A673 (cell line): ENCODE results near the gene AMMECR1. TPM values are rescaled to one million over a fixed set of nuclear protein-coding genes. Genes with fewer than 3 reads are reported as not detected.

ENCODE experiments used
- BruUV-seq: library from RNA; stranded (reverse); fragments of 400-500 nt; replicated peaks from 2 replicates; lab custom pipeline; 2021; lab: Mats Ljungman, UMichigan
- CTCF ChIA-PET: fragments of 300-600 bp; sonication (Branson Sonifier 250); formaldehyde crosslinking; loops from one replicate; lab custom pipeline; 2022; ENCODE audit warnings: antibody characterized with exemption; lab: Charles Lee
- POLR2A ChIA-PET: fragments of 300-600 bp; sonication (Branson Sonifier 250); formaldehyde crosslinking; loops from one replicate; lab custom pipeline; 2022; ENCODE audit warnings: antibody characterized with exemption; ENCODE audit not compliant: low non-redundant PET; lab: Charles Lee
- DNase-seq: peaks from one replicate; pipeline ENCODE4 v3.0.0-alpha.2; 2015; ENCODE audit warnings: low spot score
- H3K27ac ChIP-seq: fragments of 200-600 bp; sonication (generic); 2 replicates; pipeline ENCODE4 v1.5.1; 2016; ENCODE audit warnings: mixed run types, low read depth, mild to moderate bottlenecking, mixed read lengths, antibody characterized with exemption, low read length; ENCODE audit not compliant: poor library complexity, severe bottlenecking
- H3K27me3 ChIP-seq: fragments of 200-600 bp; sonication (generic); replicated peaks from 2 replicates; pipeline ENCODE4 v1.6.1; 2017; ENCODE audit warnings: mixed run types, low read depth, mild to moderate bottlenecking, mixed read lengths, antibody characterized with exemption, low read length; ENCODE audit not compliant: insufficient read depth, poor library complexity
- H3K36me3 ChIP-seq: fragments of 200-600 bp; sonication (generic); 2 replicates; pipeline ENCODE4 v1.6.1; 2016; ENCODE audit warnings: mixed run types, mild to moderate bottlenecking, mixed read lengths, antibody characterized with exemption, low read length; ENCODE audit not compliant: insufficient read depth, poor library complexity, severe bottlenecking
- H3K4me1 ChIP-seq: fragments of 200-600 bp; sonication (generic); 2 replicates; pipeline ENCODE4 v1.6.1; 2017; ENCODE audit warnings: mixed run types, mild to moderate bottlenecking, mixed read lengths, antibody characterized with exemption, low read length; ENCODE audit not compliant: insufficient read depth, poor library complexity, severe bottlenecking
- H3K4me3 ChIP-seq: fragments of 200-600 bp; sonication (generic); 2 replicates; pipeline ENCODE4 v1.5.1; 2016; ENCODE audit warnings: low read depth, mixed run types, mild to moderate bottlenecking, mixed read lengths, low read length; ENCODE audit not compliant: poor library complexity, severe bottlenecking
- H3K9me3 ChIP-seq: fragments of 200-600 bp; sonication (generic); 2 replicates; pipeline ENCODE4 v1.6.1; 2016; ENCODE audit warnings: mixed run types, low read depth, mild to moderate bottlenecking, mixed read lengths, antibody characterized with exemption, low read length; ENCODE audit not compliant: poor library complexity, severe bottlenecking
- EZH2 ChIP-seq: fragments of 200-600 bp; sonication (generic); IDR thresholded peaks from 2 replicates; pipeline ENCODE4 v1.6.1; 2017; ENCODE audit warnings: borderline replicate concordance, low read depth, mild to moderate bottlenecking, mixed read lengths, antibody characterized with exemption, low read length; ENCODE audit not compliant: poor library complexity, severe bottlenecking
- intact Hi-C: fragments of 100-400 bp; cut with micrococcal nuclease; formaldehyde crosslinking; loops from one replicate; pipeline ENCODE4 v1.10.0; 2022; ENCODE audit not compliant: unreplicated experiment
- total RNA-seq: library from RNA; stranded (reverse); gene quantifications from 2 replicates; pipeline ENCODE4 v1.2.3, GENCODE V29; 2021
- TF ChIP-seq, protein P1 (sequence below): fragments of 300-800, 200-600 bp; sonication (generic); conservative IDR thresholded peaks from 2 replicates; pipeline ENCODE4 v1.5.1; 2017; ENCODE audit warnings: low read depth, mild to moderate bottlenecking, antibody characterized with exemption, low read length, moderate library complexity, mixed read lengths

AMMECR1 gene
- total RNA-seq, 1 experiment from 2014 or later = 13.0 TPM

DNA sequence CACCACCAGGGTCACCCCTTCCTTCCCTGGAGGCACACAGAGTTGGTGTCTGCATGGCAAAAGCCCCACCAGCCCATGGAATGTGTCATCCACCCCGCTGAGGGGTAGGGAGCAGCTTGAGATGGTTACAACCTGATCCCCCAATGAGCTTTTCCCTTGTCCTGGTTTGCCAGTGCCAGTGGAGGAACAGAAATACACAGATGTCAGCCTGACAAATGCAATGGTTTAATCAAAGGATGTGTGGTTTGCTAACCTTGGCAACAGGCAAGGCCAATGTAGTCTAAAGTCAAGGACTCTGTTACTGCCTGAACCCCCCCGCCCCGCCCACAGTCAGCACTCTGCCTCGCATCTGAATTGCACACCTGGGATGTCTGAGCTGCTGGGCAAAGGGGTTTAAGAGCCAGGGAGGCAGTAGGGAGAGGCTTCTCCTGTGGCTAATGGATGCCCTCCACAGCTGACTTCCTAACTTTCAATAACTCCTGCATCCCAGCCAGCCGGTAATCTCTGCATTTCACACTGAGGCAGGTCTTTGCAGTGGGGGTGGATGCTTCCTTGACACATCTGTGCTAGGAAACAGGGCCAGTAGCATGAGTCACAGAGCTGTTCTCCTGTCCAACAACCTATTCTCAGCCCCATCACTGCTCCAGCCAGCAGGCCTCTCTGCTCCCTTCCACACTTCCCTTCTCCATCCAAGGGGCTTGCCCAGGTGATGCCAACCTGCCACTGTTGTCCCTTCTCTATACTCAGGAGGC, 137.5 kb downstream of the AMMECR1 start:
- TF ChIP-seq EZH2 = no peak
- TF ChIP-seq, protein P1, sequence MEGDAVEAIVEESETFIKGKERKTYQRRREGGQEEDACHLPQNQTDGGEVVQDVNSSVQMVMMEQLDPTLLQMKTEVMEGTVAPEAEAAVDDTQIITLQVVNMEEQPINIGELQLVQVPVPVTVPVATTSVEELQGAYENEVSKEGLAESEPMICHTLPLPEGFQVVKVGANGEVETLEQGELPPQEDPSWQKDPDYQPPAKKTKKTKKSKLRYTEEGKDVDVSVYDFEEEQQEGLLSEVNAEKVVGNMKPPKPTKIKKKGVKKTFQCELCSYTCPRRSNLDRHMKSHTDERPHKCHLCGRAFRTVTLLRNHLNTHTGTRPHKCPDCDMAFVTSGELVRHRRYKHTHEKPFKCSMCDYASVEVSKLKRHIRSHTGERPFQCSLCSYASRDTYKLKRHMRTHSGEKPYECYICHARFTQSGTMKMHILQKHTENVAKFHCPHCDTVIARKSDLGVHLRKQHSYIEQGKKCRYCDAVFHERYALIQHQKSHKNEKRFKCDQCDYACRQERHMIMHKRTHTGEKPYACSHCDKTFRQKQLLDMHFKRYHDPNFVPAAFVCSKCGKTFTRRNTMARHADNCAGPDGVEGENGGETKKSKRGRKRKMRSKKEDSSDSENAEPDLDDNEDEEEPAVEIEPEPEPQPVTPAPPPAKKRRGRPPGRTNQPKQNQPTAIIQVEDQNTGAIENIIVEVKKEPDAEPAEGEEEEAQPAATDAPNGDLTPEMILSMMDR = no peak
- no TSS peak for BruUV-seq
- no peak overlapping the region for H3K27ac ChIP-seq
- no peak for DNase-seq
- ChIA-PET CTCF (no interaction called here), POLR2A (no interaction called here)
- no peaks in the 10 kb centered on the region for H3K36me3 ChIP-seq
- intact Hi-C loops = no loop called here
- H3K4me3 ChIP-seq = no peak overlapping the region
- no peaks in the 10 kb centered on the region for H3K9me3 ChIP-seq
- H3K27me3 ChIP-seq = no peaks in the 10 kb centered on the region
- peaks cover 12% of the 10 kb centered on the region for H3K4me1 ChIP-seq

DNA sequence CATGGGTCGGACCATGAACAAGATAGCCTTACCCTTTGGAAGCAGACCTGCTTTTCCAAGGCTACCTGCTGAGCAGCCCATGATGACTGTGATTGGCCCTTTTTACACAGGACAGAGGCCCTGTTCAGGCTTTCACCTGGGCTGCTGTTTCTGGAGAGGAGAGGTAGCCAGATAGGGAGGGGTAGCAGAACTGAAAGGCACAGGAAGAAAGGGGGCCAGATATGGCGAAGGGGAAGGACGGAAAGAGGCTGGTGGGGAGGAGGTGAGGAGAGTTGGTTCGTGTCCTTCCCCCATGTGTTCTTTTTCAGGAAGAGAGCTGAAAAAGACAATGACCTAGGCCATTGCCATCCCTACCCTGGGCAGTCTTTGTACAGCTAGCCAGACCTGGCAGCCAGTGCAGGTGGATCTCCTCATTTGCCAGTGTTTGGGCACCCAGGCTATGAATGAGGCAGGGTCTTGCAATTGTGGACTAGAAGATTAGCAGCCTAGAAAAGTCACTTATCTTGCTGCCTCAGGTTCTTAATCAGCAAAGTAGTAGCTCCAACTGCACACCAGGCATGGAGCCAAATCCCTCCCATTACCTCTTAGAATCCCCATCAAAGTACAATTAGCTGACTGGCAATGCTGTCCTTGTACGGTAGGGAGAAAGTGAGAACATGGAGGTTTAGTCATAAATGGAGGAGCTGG, 139.6 kb downstream of the AMMECR1 start:
- no peak overlapping the region for H3K27ac ChIP-seq
- H3K27me3 ChIP-seq = no peaks in the 10 kb centered on the region
- H3K4me1 ChIP-seq = peaks cover 9% of the 10 kb centered on the region
- TF ChIP-seq, protein P1 = no peak
- TF ChIP-seq EZH2 = no peak
- ChIA-PET CTCF (no interaction called here), POLR2A (interaction anchor here (0.6 kb wide), 1 partner anchor 97 kb away, joined by 4 read pairs; no protein-coding TSS in a partner anchor)
- no peak overlapping the region for H3K4me3 ChIP-seq
- no TSS peak for BruUV-seq
- no peaks in the 10 kb centered on the region for H3K9me3 ChIP-seq
- peak; percentile 60 for DNase-seq
- no peaks in the 10 kb centered on the region for H3K36me3 ChIP-seq
- intact Hi-C loops = no loop called here

DNA sequence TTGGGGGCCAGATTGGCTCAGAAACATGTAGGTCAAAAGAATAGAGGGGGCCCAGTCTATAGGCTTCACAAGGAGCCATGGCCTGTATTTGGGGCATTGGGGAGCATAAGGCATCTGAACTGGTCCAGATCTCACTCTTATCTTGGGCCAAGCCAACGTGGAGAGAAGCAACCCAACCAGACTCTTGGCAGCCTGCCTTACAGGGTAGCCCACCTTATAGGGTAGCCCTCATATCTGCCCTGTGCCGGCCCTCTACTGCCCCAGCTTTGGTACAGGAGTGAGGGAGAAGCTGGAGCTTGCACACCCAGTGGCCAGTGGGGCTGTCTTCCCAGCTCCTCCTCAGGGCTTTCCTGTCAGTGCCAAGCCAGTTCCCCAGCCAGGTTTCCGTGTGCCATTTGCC, 142.2 kb downstream of the AMMECR1 start:
- no TSS peak for BruUV-seq
- DNase-seq = no peak
- ChIA-PET POLR2A (no interaction called here), CTCF (no interaction called here)
- intact Hi-C loops = no loop called here
- no peaks in the 10 kb centered on the region for H3K9me3 ChIP-seq
- no peak for TF ChIP-seq EZH2
- TF ChIP-seq, protein P1 = no peak
- H3K4me3 ChIP-seq = no peak overlapping the region
- H3K36me3 ChIP-seq = no peaks in the 10 kb centered on the region
- H3K27ac ChIP-seq = no peak overlapping the region
- peaks cover 9% of the 10 kb centered on the region for H3K4me1 ChIP-seq
- H3K27me3 ChIP-seq = no peaks in the 10 kb centered on the region
